HG03565 (cell line): ENCODE measurements around the gene SRPRA.
"Not testable (repeated sequence)": the region's sequence is repeated elsewhere in the genome, so short reads cannot be mapped to it uniquely, and the experiment has no call there.

ENCODE experiments used
- ATAC-seq: cut with Tn5 transposase; IDR thresholded peaks from one replicate; pipeline ENCODE4 v1.9.1; 2021; ENCODE audit warnings: mild to moderate bottlenecking, moderate library complexity; ENCODE audit not compliant: unreplicated experiment

Gene SRPRA

DNA sequence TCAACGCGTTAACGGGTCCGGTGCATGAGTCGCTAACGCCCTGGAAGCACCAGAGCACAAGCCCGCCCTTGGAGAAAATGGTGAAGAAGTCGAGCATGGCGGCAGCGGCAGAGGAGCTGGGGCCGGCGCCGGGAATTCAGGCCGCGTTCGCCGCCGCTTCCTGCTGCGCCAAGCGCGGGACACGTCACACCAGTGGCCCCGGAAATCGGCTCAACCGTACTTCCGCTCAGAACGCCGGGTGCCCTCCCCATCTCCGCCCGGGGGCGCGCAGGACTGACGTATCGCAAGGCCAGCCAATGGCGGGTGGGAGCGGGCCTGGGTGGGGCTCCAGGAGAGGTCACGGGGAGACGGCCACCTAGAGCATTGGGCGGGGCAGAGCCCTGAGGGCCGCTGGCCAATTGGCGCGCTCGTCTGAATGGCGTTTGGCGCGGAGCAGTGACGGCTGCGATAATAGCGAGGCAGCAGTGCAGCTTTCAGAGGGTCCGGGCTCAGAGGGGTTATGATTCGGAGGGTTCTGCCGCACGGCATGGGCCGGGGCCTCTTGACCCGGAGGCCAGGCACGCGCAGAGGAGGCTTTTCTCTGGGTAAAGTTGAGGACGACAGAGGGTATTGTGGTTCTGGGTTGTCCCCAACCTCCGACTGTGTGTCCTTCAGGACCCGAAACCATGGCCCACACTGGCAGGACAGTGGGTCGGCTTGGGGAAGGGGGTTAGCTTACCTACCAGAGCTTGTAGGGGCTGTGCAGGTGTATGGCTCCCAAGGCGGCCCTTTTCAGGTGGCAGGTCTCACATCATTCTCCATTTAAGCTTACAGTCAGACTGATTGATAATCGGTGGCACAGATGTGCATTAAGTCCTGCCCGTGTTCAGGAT, at the start of gene SRPRA, which contains the start of gene FOXRED1:
SRPRA (minus strand) TSS at position 188 of the 872 bp plus-strand sequence; CDS start at position 97, 91 bp downstream.
FOXRED1 (plus strand) TSS at position 447 of the 872 bp plus-strand sequence; CDS start at position 500, 53 bp downstream.
- peak; percentile 94 for ATAC-seq

DNA sequence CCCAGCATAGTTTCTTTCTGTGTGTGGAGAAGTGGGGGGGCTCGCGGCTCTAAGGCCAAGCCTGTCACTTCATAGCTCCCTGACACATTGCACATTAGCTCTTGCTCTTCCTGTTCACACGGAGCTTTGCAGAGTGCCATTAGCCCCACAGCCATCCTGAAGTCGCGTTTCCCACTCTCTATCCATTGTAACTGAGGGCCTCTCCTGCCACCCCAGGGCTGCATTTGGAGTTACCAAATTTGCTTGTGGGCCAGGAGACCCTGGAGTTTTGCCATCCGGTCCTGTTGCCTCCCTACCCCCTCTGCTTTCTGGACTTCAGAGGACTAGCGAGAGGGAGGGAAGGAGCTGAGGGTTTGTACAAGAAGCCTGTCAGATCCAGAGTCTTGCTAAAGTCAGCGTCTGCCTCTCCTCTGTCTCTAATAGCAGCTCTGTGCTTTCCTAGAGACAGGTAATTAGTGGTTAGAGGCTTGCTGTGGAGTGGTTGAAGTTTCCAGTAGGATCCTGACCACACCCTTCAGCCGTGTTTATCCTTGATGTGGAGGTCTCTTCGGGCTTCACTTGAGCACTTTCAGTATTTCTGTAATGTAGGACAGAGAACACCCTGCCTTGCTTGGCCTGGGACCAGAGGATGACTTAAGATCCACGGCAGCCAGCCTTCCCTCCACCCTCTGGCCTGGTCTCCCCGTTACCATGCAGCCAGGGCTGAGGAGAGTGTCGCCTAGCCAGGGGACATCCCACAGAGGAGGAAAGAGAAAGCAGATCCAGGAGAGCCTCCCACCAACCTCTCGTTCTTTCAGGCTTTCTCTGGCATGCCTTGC, 49.3 kb upstream of the SRPRA start:
- ATAC-seq: no peak

- no peak for ATAC-seq
These were observed 48.7 kb upstream of the SRPRA start for GRCh38 chr11:126317432-126317755.

- ATAC-seq: no peak
These were observed 45.1 kb upstream of the SRPRA start for GRCh38 chr11:126313826-126314225.

DNA sequence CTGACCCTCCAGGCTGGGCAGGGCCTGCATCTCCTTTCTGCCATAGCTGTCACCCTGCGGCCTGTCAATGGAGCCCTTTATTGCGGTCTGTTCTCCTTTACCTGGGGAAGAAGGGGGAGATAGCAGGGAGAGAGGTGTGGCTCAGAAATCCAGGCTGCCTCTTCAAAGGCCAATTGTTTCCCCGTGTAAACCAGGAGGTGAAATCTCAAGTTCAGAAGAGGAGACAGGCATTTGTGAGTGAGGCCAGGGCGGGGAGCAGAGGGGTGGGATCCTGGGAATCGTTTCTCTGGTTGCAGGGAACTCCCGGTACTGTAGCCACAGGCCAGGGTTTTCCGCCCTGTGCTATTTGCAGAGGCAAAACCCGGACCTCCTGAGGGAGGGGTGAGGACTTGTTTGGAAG, 44.3 kb upstream of the SRPRA start:
- ATAC-seq: no peak

- peak; percentile 71 for ATAC-seq
These were observed 43.0 kb upstream of the SRPRA start for GRCh38 chr11:126311401-126312291.

DNA sequence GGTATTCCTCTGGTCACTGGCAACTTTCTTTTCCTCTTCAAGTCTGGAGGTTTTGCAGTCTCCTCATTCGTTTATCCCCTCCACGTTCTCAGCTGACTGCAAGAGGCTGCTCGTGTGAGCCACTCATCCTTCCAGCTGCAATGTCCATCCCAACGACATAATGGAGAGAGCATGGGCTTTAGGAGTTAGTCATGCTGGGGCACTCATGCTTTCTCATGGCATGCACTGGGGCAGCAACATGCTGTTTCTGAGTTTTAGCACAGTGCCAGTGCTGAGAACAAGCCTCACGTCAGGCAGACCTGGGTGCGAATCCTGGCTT, 42.3 kb upstream of the SRPRA start:
- ATAC-seq: no peak

GRCh38 chr11:126310200-126310991, 41.7 kb upstream of the SRPRA start:
- ATAC-seq: peak; percentile 26

- not testable (repeated sequence) for ATAC-seq
These were observed 40.1 kb upstream of the SRPRA start for GRCh38 chr11:126308771-126309170.

GRCh38 chr11:126308271-126308671, 39.6 kb upstream of the SRPRA start:
- no peak for ATAC-seq

DNA sequence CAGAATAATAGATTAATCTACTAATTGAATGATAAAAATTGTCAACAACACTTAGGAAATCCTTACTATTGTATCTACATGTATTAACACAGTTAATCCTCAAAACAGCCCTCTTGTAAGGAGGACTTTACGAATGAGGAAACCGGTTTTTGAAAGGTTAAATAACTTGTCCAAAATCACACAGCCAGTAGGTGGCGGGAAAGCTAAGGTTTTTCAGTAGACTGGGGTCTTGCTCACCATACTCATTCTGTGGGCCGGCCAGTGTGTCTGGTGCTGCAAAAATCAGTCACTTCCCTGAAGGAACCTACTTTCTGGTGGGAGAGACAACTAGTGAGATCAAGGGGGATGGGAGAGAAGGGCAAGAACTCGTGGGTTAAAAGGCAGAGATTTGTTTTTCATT, 39.0 kb upstream of the SRPRA start:
- no peak for ATAC-seq

- ATAC-seq: no peak
These were observed 37.0 kb upstream of the SRPRA start for GRCh38 chr11:126305699-126306098.

- ATAC-seq: no peak
These were observed 35.9 kb upstream of the SRPRA start for GRCh38 chr11:126304457-126305075.

DNA sequence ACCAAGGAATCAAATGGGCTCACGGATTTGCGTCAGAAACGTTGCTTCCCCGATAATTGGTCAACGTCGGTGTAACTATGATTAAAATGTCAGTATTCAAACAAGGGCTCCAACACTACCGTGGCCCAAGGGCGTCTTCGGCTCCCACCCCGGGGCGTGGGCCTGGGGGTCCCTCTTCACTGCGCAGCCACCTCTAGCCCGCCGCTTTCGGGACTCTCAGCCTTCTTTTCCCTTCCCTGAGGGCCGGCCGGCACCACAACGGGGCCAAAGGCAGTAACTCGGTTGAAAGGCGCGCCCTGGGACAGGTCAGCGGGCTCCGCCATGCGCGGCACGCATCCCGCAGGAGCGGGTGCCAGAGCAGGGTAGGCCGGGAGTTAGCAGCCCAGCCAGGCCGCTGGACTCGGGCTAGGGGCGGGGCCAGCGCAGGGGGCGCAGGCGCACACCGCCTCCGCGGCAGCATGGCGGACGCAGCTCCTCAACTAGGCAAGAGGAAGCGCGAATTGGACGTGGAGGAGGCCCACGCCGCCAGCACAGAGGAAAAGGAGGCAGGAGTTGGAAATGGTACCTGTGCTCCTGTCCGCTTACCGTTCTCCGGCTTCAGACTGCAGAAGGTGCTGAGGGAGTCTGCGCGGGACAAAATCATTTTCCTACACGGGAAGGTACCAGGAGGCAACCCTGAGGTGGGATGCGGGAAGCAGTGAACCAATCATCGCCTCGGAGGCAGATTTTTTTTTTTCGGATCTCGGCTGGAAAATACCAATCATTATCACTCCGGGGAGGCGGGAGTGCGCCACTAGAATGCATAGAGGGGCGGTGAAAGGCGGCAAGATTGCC, 35.1 kb upstream of the SRPRA start, which contains the start of gene DCPS:
DCPS (plus strand) TSS at position 438 of the 834 bp plus-strand sequence; CDS start at position 459, 21 bp downstream.
- ATAC-seq: peak; percentile 80

GRCh38 chr11:126297004-126297403, 28.3 kb upstream of the SRPRA start:
- ATAC-seq: no peak

- ATAC-seq: no peak
These were observed 25.0 kb upstream of the SRPRA start for GRCh38 chr11:126293726-126294125.

DNA sequence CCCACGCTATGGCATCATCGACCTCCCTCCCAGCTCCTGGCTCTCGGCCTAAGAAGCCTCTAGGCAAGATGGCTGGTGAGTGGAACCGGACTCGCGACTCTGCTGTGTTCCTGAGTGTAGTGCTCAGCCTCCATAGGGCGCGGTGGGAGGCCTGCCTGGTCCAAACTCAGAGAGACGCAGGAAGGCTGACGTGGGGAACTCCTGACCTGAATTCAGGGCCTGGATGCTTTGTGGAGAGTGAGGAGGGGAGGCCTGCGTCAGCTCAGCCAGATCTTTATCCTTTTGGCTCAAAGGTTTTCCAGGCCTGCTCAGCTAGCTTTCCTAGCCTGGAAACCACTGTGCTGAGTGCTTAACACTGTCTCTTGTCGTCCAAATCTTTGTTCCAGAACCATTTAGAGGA, 22.2 kb upstream of the SRPRA start:
- no peak for ATAC-seq

DNA sequence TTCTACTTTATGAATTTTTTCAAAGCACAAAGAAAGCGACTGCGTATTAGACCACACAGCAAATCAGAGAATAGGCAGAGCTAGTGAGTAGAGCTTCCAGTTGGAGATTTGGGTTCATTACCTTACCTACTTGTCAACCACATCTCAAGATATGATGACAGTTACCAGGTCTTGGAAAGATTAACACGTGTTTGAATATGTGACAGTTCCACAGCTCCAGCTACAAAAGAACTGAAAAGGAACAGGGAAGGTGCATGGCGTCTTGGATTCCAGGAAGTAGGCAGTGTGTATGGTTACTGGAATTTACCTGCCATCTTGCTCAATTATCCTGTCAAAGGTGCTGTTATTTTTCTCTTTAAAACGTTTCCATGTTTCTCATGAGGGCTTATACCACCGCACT, 19.5 kb upstream of the SRPRA start:
- ATAC-seq: no peak

DNA sequence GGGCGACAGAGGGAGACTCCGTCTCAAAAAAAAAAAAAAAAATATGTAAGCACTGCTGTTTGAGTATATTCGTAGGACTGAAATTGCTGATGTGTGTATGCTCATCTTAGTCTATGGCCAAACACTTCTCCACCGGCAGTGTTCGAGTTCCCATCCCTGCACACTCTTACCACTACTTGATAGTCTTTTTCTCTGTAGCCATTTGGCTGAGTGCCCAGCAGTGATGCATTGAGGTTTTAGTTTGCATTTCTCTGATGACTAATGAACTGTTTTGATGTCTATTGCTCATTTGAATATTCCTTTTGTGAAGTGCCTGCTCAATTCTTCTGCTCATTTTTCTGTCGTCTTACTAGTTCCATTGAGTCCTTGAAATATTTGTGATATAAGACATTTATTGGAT, 16.1 kb upstream of the SRPRA start:
- ATAC-seq: peak; percentile 63
